ENCODE measurements around the gene ERBIN.
"Not testable (repeated sequence)": the region's sequence is repeated elsewhere in the genome, so short reads cannot be mapped to it uniquely, and the experiment has no call there.

Gene ERBIN

DNA sequence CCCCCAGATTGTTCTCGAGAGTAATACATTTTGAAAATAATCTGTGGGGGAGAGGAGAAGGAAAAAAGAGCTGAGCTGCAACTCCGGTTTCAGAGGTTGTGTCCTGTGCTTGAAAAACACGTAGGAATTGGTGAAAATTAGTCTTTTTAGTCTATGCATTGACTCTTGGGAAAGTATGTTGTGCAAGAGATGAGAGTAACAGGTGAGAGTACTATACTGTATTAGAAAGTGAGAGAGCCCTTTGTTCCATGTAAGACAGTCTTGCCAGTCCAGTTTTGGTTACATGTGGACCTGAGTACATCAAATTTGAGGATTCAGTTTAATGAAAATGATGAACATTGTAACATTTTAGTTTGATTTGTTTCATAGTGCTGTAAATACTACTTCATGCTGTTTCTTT is 27.8 kb downstream of the ERBIN start:
- Histone ChIP-seq H3K27ac (ENCODE audit: low read depth, low read length) (no peak overlapping the region), H3K4me3 (ENCODE audit: low read depth in 1 of 2, low read length in 2 of 2) (no peak overlapping the region), H3K4me1 (ENCODE audit: control insufficient read depth in 1 of 2, insufficient read depth in 2 of 2, low read length in 2 of 2) (peaks cover 0 to 16% of the 10 kb centered on the region in 2 donors), H3K27me3 (ENCODE audit: control insufficient read depth in 1 of 2, insufficient read depth in 2 of 2, low read length in 2 of 2) (no peaks in the 10 kb centered on the region), H3K36me3 (ENCODE audit: control insufficient read depth in 1 of 2, insufficient read depth in 2 of 2, low read length in 2 of 2) (no peaks in the 10 kb centered on the region), H3K9me3 (ENCODE audit: control insufficient read depth in 1 of 2, low read length in 2 of 2) (no peaks in the 10 kb centered on the region), H3K9ac (ENCODE audit: low read depth in 1 of 2, low read length in 2 of 2) (no peak overlapping the region)

- peaks cover 0 to 6% of the 10 kb centered on the region in 2 donors for H3K4me1 ChIP-seq (ENCODE audit: control insufficient read depth in 1 of 2, insufficient read depth in 2 of 2, low read length in 2 of 2)
- no peak overlapping the region for H3K27ac ChIP-seq (ENCODE audit: low read depth, low read length)
- H3K9me3 ChIP-seq (ENCODE audit: control insufficient read depth in 1 of 2, low read length in 2 of 2): no peaks in the 10 kb centered on the region
- H3K27me3 ChIP-seq (ENCODE audit: control insufficient read depth in 1 of 2, insufficient read depth in 2 of 2, low read length in 2 of 2): no peaks in the 10 kb centered on the region
- no peak overlapping the region for H3K9ac ChIP-seq (ENCODE audit: low read depth in 1 of 2, low read length in 2 of 2)
- H3K4me3 ChIP-seq (ENCODE audit: low read depth in 1 of 2, low read length in 2 of 2): no peak overlapping the region
- H3K36me3 ChIP-seq (ENCODE audit: control insufficient read depth in 1 of 2, insufficient read depth in 2 of 2, low read length in 2 of 2): no peaks in the 10 kb centered on the region
Measured at GRCh38 chr5:65955746-65956145, 29.4 kb downstream of the ERBIN start.

- H3K9ac ChIP-seq (ENCODE audit: low read depth in 1 of 2, low read length in 2 of 2); H3K27ac ChIP-seq (ENCODE audit: low read depth, low read length); H3K27me3 ChIP-seq (ENCODE audit: control insufficient read depth in 1 of 2, insufficient read depth in 2 of 2, low read length in 2 of 2); H3K4me3 ChIP-seq (ENCODE audit: low read depth in 1 of 2, low read length in 2 of 2); H3K9me3 ChIP-seq (ENCODE audit: control insufficient read depth in 1 of 2, low read length in 2 of 2); H3K36me3 ChIP-seq (ENCODE audit: control insufficient read depth in 1 of 2, insufficient read depth in 2 of 2, low read length in 2 of 2); H3K4me1 ChIP-seq (ENCODE audit: control insufficient read depth in 1 of 2, insufficient read depth in 2 of 2, low read length in 2 of 2): not testable (repeated sequence)
Measured at GRCh38 chr5:65957703-65958102, 31.3 kb downstream of the ERBIN start.

DNA sequence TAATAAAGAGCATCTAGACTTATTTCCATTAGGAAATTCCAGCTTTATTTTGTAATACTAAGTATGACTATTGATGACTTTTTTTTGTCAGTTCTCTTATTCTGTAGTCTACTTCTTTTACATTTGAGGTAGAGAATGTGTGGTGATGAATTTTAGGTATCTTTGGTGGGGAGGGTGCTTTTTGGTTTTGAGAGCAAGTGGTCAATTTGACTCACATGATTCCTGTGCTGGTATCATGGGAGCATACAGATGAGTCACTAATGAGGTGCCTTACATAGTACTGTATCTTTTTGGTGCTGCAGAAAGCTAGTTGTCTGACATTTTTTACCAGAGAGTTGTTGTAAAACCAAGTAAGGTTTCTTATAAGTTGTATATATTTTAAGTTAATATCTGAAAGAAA is 35.3 kb downstream of the ERBIN start:
- H3K9ac ChIP-seq (ENCODE audit: low read depth in 1 of 2, low read length in 2 of 2): no peak overlapping the region
- no peaks in the 10 kb centered on the region for H3K4me1 ChIP-seq (ENCODE audit: control insufficient read depth in 1 of 2, insufficient read depth in 2 of 2, low read length in 2 of 2)
- no peak overlapping the region for H3K27ac ChIP-seq (ENCODE audit: low read depth, low read length)
- H3K4me3 ChIP-seq (ENCODE audit: low read depth in 1 of 2, low read length in 2 of 2): no peak overlapping the region
- no peaks in the 10 kb centered on the region for H3K27me3 ChIP-seq (ENCODE audit: control insufficient read depth in 1 of 2, insufficient read depth in 2 of 2, low read length in 2 of 2)
- no peaks in the 10 kb centered on the region for H3K9me3 ChIP-seq (ENCODE audit: control insufficient read depth in 1 of 2, low read length in 2 of 2)
- no peaks in the 10 kb centered on the region for H3K36me3 ChIP-seq (ENCODE audit: control insufficient read depth in 1 of 2, insufficient read depth in 2 of 2, low read length in 2 of 2)

GRCh38 chr5:65967288-65968066 is 41.1 kb downstream of the ERBIN start:
- Histone ChIP-seq H3K36me3 (ENCODE audit: control insufficient read depth in 1 of 2, insufficient read depth in 2 of 2, low read length in 2 of 2) (no peaks in the 10 kb centered on the region), H3K9ac (ENCODE audit: low read depth in 1 of 2, low read length in 2 of 2) (no peak overlapping the region), H3K4me3 (ENCODE audit: low read depth in 1 of 2, low read length in 2 of 2) (no peak overlapping the region), H3K4me1 (ENCODE audit: control insufficient read depth in 1 of 2, insufficient read depth in 2 of 2, low read length in 2 of 2) (peaks cover 0 to 10% of the 10 kb centered on the region in 2 donors), H3K27ac (ENCODE audit: low read depth, low read length) (no peak overlapping the region), H3K9me3 (ENCODE audit: control insufficient read depth in 1 of 2, low read length in 2 of 2) (no peaks in the 10 kb centered on the region), H3K27me3 (ENCODE audit: control insufficient read depth in 1 of 2, insufficient read depth in 2 of 2, low read length in 2 of 2) (no peaks in the 10 kb centered on the region)

DNA sequence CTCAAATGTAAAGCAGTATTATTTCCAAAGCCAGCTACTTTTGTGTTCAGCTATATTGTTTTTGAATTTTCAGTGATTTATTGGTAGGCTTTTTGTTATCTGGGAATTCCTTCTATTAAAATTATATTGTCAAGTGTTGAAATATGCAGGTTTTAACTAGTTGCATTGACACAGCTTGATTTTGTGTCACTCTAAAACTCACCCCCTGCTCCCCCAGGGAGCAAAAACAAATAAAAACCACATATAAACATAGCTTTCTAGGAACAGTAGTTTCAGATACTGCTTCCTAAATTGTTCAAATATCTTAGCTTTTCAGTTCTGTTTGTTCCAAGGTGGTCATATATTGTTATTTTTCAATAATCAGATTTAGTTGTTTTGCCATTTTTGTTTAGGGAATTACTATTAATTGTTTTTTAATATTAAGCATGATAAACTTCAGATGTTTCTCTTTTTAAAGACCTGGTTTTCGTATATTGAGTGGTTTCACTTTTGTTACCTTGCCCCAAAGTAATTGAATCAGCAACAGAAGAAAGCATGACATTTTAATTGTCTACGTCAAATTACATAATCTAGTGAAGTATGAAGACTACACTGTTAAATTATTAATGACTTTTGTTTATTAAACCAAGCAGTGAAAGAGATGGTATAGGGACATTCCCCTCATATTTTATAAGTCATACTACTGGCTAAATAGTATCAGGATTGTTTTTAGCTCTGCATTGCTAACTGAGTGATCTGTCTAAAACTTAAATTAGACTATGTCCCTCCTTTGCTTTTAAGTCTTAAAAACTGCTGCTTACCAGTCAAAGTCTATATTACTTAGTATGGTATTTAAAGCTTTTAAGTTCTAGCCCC is 43.4 kb downstream of the ERBIN start:
- H3K9me3 ChIP-seq (ENCODE audit: control insufficient read depth in 1 of 2, low read length in 2 of 2): no peaks in the 10 kb centered on the region
- H3K27ac ChIP-seq (ENCODE audit: low read depth, low read length): no peak overlapping the region
- H3K4me3 ChIP-seq (ENCODE audit: low read depth in 1 of 2, low read length in 2 of 2): no peak overlapping the region
- H3K9ac ChIP-seq (ENCODE audit: low read depth in 1 of 2, low read length in 2 of 2): no peak overlapping the region
- H3K27me3 ChIP-seq (ENCODE audit: control insufficient read depth in 1 of 2, insufficient read depth in 2 of 2, low read length in 2 of 2): no peaks in the 10 kb centered on the region
- H3K36me3 ChIP-seq (ENCODE audit: control insufficient read depth in 1 of 2, insufficient read depth in 2 of 2, low read length in 2 of 2): no peaks in the 10 kb centered on the region
- peaks cover 0 to 10% of the 10 kb centered on the region in 2 donors for H3K4me1 ChIP-seq (ENCODE audit: control insufficient read depth in 1 of 2, insufficient read depth in 2 of 2, low read length in 2 of 2)

- Histone ChIP-seq H3K27ac (ENCODE audit: low read depth, low read length) (no peak overlapping the region), H3K9me3 (ENCODE audit: control insufficient read depth in 1 of 2, low read length in 2 of 2) (no peaks in the 10 kb centered on the region), H3K4me3 (ENCODE audit: low read depth in 1 of 2, low read length in 2 of 2) (no peak overlapping the region), H3K9ac (ENCODE audit: low read depth in 1 of 2, low read length in 2 of 2) (no peak overlapping the region), H3K36me3 (ENCODE audit: control insufficient read depth in 1 of 2, insufficient read depth in 2 of 2, low read length in 2 of 2) (no peaks in the 10 kb centered on the region), H3K4me1 (ENCODE audit: control insufficient read depth in 1 of 2, insufficient read depth in 2 of 2, low read length in 2 of 2) (peaks cover 0 to 10% of the 10 kb centered on the region in 2 donors), H3K27me3 (ENCODE audit: control insufficient read depth in 1 of 2, insufficient read depth in 2 of 2, low read length in 2 of 2) (no peaks in the 10 kb centered on the region)
Measured at GRCh38 chr5:65970481-65971367, 44.3 kb downstream of the ERBIN start.

DNA sequence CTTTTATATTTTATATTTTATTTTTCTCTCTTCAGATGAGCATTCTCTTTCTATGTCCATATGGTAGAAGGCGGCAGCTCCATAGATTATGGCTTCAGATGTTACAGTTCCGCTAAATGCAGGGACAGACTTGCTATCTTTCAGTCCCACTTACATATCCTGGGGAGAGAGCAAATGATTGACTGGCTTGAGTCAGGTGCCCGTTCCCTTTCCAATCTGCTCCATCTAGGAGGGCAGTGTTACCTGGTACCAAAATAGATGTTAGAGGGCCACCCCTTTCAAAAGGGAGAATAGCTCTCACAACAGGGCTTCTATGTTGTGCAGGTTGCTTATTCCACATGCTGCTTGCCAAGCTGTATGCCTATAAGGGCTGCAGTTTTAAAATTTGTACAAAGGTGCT is 45.3 kb downstream of the ERBIN start:
- H3K4me1 ChIP-seq (ENCODE audit: control insufficient read depth in 1 of 2, insufficient read depth in 2 of 2, low read length in 2 of 2): peaks cover 0 to 10% of the 10 kb centered on the region in 2 donors
- H3K9me3 ChIP-seq (ENCODE audit: control insufficient read depth in 1 of 2, low read length in 2 of 2): no peaks in the 10 kb centered on the region
- H3K4me3 ChIP-seq (ENCODE audit: low read depth in 1 of 2, low read length in 2 of 2): no peak overlapping the region
- no peak overlapping the region for H3K9ac ChIP-seq (ENCODE audit: low read depth in 1 of 2, low read length in 2 of 2)
- H3K27me3 ChIP-seq (ENCODE audit: control insufficient read depth in 1 of 2, insufficient read depth in 2 of 2, low read length in 2 of 2): no peaks in the 10 kb centered on the region
- H3K36me3 ChIP-seq (ENCODE audit: control insufficient read depth in 1 of 2, insufficient read depth in 2 of 2, low read length in 2 of 2): no peaks in the 10 kb centered on the region
- no peak overlapping the region for H3K27ac ChIP-seq (ENCODE audit: low read depth, low read length)

GRCh38 chr5:65972896-65973295 is 46.5 kb downstream of the ERBIN start:
- not testable (repeated sequence) for H3K4me3 ChIP-seq (ENCODE audit: low read depth in 1 of 2, low read length in 2 of 2)

GRCh38 chr5:65978251-65978650 is 51.9 kb downstream of the ERBIN start:
- no peaks in the 10 kb centered on the region for H3K36me3 ChIP-seq (ENCODE audit: control insufficient read depth in 1 of 2, insufficient read depth in 2 of 2, low read length in 2 of 2)
- no peak overlapping the region for H3K4me3 ChIP-seq (ENCODE audit: low read depth in 1 of 2, low read length in 2 of 2)
- no peaks in the 10 kb centered on the region for H3K9me3 ChIP-seq (ENCODE audit: control insufficient read depth in 1 of 2, low read length in 2 of 2)
- H3K9ac ChIP-seq (ENCODE audit: low read depth in 1 of 2, low read length in 2 of 2): no peak overlapping the region
- no peak overlapping the region for H3K27ac ChIP-seq (ENCODE audit: low read depth, low read length)
- no peaks in the 10 kb centered on the region for H3K4me1 ChIP-seq (ENCODE audit: control insufficient read depth in 1 of 2, insufficient read depth in 2 of 2, low read length in 2 of 2)
- no peaks in the 10 kb centered on the region for H3K27me3 ChIP-seq (ENCODE audit: control insufficient read depth in 1 of 2, insufficient read depth in 2 of 2, low read length in 2 of 2)

More at GRCh38 chr5:65972896-65973295, 46.5 kb downstream of the ERBIN start:
- not testable (repeated sequence) for H3K27me3 ChIP-seq (ENCODE audit: control insufficient read depth in 1 of 2, insufficient read depth in 2 of 2, low read length in 2 of 2); H3K9ac ChIP-seq (ENCODE audit: low read depth in 1 of 2, low read length in 2 of 2); H3K27ac ChIP-seq (ENCODE audit: low read depth, low read length); H3K4me1 ChIP-seq (ENCODE audit: control insufficient read depth in 1 of 2, insufficient read depth in 2 of 2, low read length in 2 of 2); H3K36me3 ChIP-seq (ENCODE audit: control insufficient read depth in 1 of 2, insufficient read depth in 2 of 2, low read length in 2 of 2); H3K9me3 ChIP-seq (ENCODE audit: control insufficient read depth in 1 of 2, low read length in 2 of 2)

All from duodenal mucosa (tissue), 2 donors.